ENCODE results near the gene STAB1.

GRCh38 chr3:52452126-52452525 lies 43.0 kb upstream of the STAB1 start:
- no peak for TF ChIP-seq ZFP3 (CRISPR knock-in tag; IDR thresholded peaks at IDR 0.05)
- TF ChIP-seq POU6F1 (CRISPR knock-in tag; IDR thresholded peaks at IDR 0.05; ENCODE audit: borderline replicate concordance, low read depth), result no peak
- TF ChIP-seq ARNTL (CRISPR knock-in tag; IDR thresholded peaks at IDR 0.05; ENCODE audit: borderline replicate concordance, low read depth), result no peak
- no peak for TF ChIP-seq BACH2 (CRISPR knock-in tag; IDR thresholded peaks at IDR 0.05; ENCODE audit: borderline replicate concordance)
- no peak for TF ChIP-seq PATZ1 (CRISPR knock-in tag; IDR thresholded peaks at IDR 0.05; ENCODE audit: borderline replicate concordance)
- TF ChIP-seq CREB5 (CRISPR knock-in tag; IDR thresholded peaks at IDR 0.05; ENCODE audit: low read depth), result no peak
- no peak for TF ChIP-seq OSR1 (CRISPR knock-in tag; IDR thresholded peaks at IDR 0.05)
- no peak for TF ChIP-seq ZNF565 (CRISPR knock-in tag; conservative IDR thresholded peaks at IDR 0.05; ENCODE audit: low read depth)
- no peak for TF ChIP-seq RARB (CRISPR knock-in tag; IDR thresholded peaks at IDR 0.05)
- TF ChIP-seq TOX (CRISPR knock-in tag; IDR thresholded peaks at IDR 0.05; ENCODE audit: borderline replicate concordance), result no peak
- no peak for TF ChIP-seq SNAI2 (CRISPR knock-in tag; IDR thresholded peaks at IDR 0.05)
- no peak for TF ChIP-seq GLIS3 (CRISPR knock-in tag; IDR thresholded peaks at IDR 0.05)
